GM18907 (cell line): ENCODE data around the gene TTF1.
"Not testable (repeated sequence)": the region's sequence is repeated elsewhere in the genome, so short reads cannot be mapped to it uniquely, and the experiment has no call there.

Source experiments
- ATAC-seq: cut with Tn5 transposase; IDR thresholded peaks from one replicate; pipeline ENCODE4 v1.9.1; 2021; ENCODE audit warnings: mild to moderate bottlenecking, moderate library complexity; ENCODE audit not compliant: unreplicated experiment

The TTF1 gene

GRCh38 chr9:132414731-132415130, 8.1 kb upstream of the TTF1 start:
- ATAC-seq: no peak

- no peak for ATAC-seq
Observed at GRCh38 chr9:132413926-132414325, 7.3 kb upstream of the TTF1 start.

DNA sequence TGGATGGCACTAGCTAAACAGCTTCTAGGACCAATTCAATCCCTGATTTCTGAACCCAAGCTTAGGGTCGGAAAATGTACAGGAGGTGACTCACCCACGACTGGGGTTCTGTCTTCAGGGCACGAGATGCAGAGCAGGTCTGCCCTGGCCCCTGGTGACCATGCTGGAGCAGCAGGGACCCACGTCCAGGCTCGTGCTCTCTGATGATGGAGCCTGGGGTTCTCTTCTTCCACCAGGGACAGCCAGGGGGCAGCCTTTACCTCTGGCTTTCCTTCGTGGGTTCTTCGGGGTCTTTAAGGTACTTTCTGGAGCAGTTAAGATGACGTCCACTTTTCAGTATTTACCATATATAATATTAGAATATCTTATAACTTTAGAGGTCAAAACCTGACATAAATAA, 5.4 kb upstream of the TTF1 start:
- ATAC-seq: no peak

DNA sequence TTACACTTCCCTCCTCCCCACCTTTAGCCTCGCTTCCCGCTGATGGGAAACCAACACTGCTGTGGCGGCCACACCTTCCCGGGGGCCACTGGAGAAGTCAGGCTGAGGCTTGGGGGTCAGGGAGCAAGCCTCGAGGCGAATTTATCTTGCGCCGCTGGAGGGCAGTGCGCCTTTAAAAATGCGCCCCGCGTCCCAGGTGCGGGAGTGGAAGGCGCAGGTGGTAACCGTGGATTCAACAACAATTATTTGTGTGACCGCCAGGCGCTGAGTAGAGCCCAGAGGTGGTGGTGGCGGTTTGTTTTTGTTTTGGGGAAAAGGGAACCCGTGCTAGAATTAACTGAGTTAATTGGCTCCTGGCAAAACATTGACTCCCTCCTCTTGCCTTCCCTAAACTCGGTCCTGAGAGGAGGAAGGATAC, 4.5 kb upstream of the TTF1 start:
- ATAC-seq: peak; percentile 51

DNA sequence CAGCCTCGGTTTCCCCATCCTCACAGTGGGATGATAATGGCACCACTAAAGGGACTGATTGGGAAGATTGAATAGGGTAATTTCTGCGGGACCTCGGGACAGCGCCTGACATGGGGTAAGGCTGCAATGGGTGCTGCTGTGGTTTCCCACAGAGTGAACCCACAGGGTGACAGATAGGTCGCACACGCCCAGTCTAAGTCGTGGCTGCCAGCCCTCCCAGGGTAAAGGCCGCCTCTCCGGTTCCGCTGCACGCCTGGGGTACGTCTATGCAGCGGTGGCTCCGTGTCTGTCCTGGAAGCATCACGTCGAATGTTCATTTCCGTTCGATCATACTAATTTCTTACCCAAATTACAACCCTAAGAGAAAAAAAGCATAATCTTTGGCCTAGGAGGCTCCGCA, 4.0 kb upstream of the TTF1 start:
- ATAC-seq: no peak

- no peak for ATAC-seq
Observed at GRCh38 chr9:132409828-132410528, 3.3 kb upstream of the TTF1 start, which contains the start of gene CFAP77. CFAP77 (plus strand) TSS chr9:132410211; CDS start chr9:132410272, 61 bp downstream.

GRCh38 chr9:132408521-132408920, 1.9 kb upstream of the TTF1 start:
- ATAC-seq: no peak

- ATAC-seq: no peak
Observed at GRCh38 chr9:132407196-132407595, 556 bp upstream of the TTF1 start.

DNA sequence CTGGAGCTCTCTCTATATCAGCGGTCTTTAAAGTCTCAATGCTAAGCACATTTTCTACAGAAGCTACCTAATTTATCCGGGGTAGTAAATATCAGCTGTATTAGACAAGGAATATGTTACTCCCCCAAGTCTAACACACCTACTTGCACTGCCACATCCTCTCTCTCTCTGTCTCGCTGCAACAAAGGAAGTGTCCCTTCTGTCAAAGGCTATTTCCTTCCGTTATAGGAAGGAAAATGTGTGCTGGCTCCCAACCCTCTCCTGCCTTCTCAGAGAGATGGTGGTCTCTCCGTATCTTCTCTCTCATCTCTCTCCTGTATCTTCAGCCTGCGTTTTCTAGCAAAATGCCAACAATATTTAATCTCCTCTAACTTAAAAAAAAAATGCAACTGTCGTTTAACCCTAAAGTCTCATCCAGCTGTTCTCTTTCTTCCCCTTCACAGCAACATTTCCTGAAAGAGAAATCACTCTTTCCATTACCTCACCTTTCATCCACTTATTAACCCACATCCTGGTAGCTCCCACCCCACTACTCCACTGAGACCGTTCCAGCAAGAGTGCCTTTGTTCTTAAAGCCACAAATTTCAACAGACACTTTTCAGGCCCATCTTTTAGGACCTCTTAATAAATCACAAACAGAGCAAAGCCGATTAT, 2.3 kb downstream of the TTF1 start:
- no peak for ATAC-seq

- no peak for ATAC-seq
Observed at GRCh38 chr9:132401824-132402223, 4.8 kb downstream of the TTF1 start.

DNA sequence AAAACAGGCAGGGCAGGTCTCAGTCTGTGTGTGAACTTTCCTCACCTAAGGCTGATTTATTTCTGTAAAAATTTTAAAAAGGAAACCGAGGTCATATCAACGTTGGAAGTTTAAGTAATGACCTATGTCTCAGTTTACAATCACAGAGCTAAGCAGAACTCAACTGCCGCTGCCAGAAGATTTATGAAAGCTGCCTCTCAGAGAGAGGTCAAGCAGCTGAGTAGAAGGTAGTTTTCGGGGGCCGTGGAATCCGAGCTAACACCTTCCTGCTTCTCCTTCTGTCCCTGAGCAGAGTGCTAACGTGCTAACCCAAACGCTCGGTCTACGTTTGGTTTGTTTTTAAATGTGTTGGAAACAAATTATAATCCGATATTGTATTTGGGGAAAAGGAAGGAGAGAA, 11.1 kb downstream of the TTF1 start:
- ATAC-seq: no peak

GRCh38 chr9:132391449-132391848, 15.2 kb downstream of the TTF1 start:
- ATAC-seq: no peak

DNA sequence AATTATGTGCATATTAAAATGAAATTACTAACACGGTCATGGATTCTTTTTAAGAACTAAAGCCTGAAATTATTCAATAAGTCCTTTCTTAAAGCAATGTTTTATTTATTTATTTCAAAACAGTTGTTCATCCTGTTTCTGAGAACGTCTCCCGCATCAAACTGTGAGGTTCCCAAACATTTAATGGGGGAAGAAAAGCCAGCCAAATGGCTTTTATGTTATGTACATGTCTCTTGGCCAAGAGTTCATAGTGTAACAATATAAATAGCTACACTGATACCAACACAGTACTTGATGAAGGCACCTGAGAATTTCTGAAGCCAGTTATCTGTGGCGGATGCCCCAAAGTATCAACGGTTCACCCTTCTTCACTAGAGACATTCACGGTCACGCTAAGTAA, 15.7 kb downstream of the TTF1 start:
- no peak for ATAC-seq

DNA sequence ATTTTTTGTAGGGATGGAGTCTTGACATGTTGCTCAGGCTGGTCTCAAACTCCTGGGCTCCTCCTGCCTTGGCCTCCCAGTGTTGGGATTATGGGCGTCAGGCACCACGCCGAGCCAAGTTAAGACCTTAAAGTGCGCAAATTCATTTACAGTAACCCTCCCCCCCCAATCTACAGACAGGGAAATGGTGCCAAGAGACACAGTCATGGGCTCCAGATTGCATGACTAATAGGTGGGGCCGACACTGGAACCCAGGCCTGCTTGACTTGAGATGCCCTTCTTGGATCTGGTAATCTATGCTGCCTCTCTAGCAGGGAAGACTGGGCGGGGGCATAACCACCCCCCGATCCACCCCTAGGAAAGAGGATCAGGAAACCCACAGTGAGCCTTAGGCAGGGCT, 19.5 kb downstream of the TTF1 start:
- no peak for ATAC-seq

DNA sequence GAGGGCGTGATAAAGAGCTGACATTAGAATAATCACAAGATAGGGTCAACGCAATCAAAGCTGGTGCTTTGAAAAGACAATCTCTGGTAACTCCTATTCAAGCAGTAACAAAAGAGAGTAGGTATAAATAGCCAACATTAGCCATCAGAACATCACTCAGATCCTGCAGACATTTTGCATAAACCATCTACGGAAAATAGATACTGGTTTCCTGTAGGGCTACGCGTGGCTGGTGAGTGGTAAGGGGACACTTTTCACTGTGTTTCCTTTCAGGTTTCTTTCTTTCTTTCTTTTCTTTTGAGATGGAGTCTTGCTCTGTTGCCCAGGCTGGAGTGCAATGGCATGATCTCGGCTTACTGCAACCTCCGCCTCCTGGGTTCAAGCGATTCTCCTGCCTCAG, 22.3 kb downstream of the TTF1 start:
- peak; percentile 39 for ATAC-seq

DNA sequence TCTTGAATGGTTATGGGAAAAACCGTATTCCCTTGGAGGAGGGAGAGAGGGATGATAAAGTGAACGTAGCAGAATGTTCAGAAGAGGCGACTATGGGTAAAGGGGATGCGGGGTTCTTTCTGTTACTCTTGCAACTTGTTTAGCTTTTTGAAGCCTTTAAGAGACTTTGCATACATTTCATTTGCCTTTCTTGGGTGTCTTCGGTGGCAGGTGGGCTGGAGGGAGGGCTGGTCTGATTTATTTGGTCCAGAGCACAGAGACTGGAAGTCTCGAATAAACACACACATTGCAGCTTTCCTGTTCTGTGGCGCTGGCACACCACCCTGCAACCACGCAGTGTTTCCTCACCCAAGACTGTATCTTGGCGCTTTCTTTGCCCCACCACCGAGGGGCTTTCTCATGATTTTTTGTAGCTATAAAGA, 23.2 kb downstream of the TTF1 start:
- ATAC-seq: peak; percentile 44

GRCh38 chr9:132381966-132382541, 24.6 kb downstream of the TTF1 start:
- peak; percentile 60 for ATAC-seq

DNA sequence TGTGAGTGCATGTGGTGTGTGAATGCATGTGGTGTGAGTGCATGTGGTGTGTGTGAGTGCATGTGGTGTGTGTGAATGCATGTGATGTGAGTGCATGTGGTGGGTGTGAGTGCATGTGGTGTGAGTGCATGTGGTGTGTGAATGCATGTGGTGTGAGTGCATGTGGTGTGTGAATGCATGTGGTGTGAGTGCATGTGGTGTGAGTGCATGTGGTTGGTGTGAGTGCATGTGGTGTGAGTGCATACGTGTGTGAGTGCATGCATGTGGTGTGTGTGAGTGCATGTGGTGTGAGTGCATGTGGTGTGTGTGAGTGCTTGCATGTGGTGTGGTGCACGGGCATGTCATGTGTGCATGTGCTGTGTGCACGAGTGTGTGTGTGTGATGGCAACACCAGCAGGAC, 28.2 kb downstream of the TTF1 start:
- not testable (repeated sequence) for ATAC-seq

- ATAC-seq: not testable (repeated sequence)
Observed at GRCh38 chr9:132377769-132378168, 28.9 kb downstream of the TTF1 start.

- ATAC-seq: no peak
Observed at GRCh38 chr9:132372177-132373095, 34.2 kb downstream of the TTF1 start.

- no peak for ATAC-seq
Observed at GRCh38 chr9:132370592-132370991, 36.0 kb downstream of the TTF1 start.
